Measurements from ENCODE around the gene STIP1. TPM values are rescaled to one million over a fixed set of nuclear protein-coding genes. Genes with fewer than 3 reads are reported as not detected.

Gene STIP1
- total and polyA plus RNA-seq, 9 of the 15 experiments (the other 6 are each of a cell fraction or from before 2014, with no cell fraction given): 58.1 to 465 (median 346) TPM

DNA sequence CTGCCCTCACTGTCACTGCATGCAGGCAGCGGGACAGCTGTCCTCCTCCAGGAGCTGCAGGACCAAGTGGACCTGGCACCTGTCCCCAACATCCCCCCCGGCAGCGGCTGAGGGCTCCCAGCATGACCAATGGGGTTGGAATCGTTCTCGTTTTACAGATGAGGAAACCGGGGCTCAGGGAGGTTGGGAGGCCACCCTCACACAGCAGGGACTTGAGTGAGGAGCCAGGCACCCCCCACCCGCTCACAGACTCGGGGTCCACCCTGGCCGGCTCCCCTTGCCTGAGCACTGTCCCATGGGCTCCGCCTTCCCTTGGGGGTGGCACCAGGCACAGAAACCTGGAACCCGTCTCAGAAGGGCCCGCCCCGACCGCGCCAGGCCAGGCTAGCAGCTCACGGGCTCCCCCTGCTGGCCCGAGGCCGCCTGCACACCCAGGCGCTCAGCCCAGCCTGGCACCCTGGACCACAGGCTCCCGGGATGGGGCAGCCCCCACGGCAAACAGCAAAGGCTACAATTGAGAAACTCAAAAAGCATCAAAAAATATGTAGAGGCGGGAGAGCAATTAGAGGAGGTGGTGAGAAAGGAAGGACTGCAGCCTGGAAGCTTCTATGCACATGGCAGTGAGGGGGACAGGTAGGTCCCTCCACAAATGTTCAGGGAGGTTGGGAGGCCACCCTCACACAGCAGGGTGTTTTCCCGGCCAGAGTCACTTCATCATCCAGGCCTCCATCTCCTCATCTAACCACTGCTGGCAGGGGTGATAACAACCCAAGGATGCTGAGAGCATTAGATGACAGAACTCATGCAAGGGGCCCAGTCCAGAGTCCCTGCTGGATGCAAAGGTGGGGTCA, 32.9 kb upstream of the STIP1 start (continued):
- TF ChIP-seq MAZ (CRISPR knock-in tag; conservative IDR thresholded peaks at IDR 0.05 in 1 of 2, IDR thresholded peaks at IDR 0.05 in 1 of 2) (peak; percentile 51 to 76; a peak in 2 of 4 replicates), TEAD1 (CRISPR knock-in tag; IDR thresholded peaks at IDR 0.05) (peak in 1 of 2 experiments; percentile 23; a peak in 1 of 4 replicates), STAG1 (CRISPR knock-in tag; IDR thresholded peaks at IDR 0.05; ENCODE audit: borderline replicate concordance) (peak; percentile 35; the same call in 1 of the 2 replicates), POLR2G (IDR thresholded peaks at IDR 0.05; ENCODE audit: low read depth, low read length) (0 out of 2 replicates have a peak, but pooled peaks have one; percentile 15), XRCC5 (IDR thresholded peaks at IDR 0.05; ENCODE audit: low read depth, low read length) (peak; percentile 86; the same call in 1 of the 2 replicates), ETV6 (IDR thresholded peaks at IDR 0.05; ENCODE audit: borderline replicate concordance in 1 of 2, low read depth in 2 of 2, low read length in 1 of 2) (no peak), ETV6 (CRISPR knock-in tag; IDR thresholded peaks at IDR 0.05; ENCODE audit: borderline replicate concordance) (no peak), RB1 (IDR thresholded peaks at IDR 0.05; ENCODE audit: low read depth) (peak; percentile 72; the same call in 1 of the 2 replicates), HIVEP1 (CRISPR knock-in tag; IDR thresholded peaks at IDR 0.05) (0 out of 2 replicates have a peak, but pooled peaks have one; percentile 46), KDM1A (IDR thresholded peaks at IDR 0.05) (no peak), FOSL1 (tag; conservative IDR thresholded peaks at IDR 0.05) (no peak), MBD2 (IDR thresholded peaks at IDR 0.05; ENCODE audit: borderline replicate concordance, low read depth) (0 out of 2 replicates have a peak, but pooled peaks have one; percentile 19), ZBTB17 (CRISPR knock-in tag; IDR thresholded peaks at IDR 0.05) (0 out of 2 replicates have a peak, but pooled peaks have one; percentile 31), ZC3H11A (IDR thresholded peaks at IDR 0.05; ENCODE audit: low read depth, low read length) (no peak)
- TF ChIP-seq, protein P1, sequence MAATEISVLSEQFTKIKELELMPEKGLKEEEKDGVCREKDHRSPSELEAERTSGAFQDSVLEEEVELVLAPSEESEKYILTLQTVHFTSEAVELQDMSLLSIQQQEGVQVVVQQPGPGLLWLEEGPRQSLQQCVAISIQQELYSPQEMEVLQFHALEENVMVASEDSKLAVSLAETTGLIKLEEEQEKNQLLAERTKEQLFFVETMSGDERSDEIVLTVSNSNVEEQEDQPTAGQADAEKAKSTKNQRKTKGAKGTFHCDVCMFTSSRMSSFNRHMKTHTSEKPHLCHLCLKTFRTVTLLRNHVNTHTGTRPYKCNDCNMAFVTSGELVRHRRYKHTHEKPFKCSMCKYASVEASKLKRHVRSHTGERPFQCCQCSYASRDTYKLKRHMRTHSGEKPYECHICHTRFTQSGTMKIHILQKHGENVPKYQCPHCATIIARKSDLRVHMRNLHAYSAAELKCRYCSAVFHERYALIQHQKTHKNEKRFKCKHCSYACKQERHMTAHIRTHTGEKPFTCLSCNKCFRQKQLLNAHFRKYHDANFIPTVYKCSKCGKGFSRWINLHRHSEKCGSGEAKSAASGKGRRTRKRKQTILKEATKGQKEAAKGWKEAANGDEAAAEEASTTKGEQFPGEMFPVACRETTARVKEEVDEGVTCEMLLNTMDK (IDR thresholded peaks at IDR 0.05; ENCODE audit: borderline replicate concordance, insufficient read depth, low read depth, low read length, poor library complexity, severe bottlenecking): peak; percentile 83
- TF ChIP-seq, protein P2, sequence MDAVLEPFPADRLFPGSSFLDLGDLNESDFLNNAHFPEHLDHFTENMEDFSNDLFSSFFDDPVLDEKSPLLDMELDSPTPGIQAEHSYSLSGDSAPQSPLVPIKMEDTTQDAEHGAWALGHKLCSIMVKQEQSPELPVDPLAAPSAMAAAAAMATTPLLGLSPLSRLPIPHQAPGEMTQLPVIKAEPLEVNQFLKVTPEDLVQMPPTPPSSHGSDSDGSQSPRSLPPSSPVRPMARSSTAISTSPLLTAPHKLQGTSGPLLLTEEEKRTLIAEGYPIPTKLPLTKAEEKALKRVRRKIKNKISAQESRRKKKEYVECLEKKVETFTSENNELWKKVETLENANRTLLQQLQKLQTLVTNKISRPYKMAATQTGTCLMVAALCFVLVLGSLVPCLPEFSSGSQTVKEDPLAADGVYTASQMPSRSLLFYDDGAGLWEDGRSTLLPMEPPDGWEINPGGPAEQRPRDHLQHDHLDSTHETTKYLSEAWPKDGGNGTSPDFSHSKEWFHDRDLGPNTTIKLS (IDR thresholded peaks at IDR 0.05; ENCODE audit: borderline replicate concordance, low read depth): peak; percentile 21; the same call in 1 of the 2 replicates
- TF ChIP-seq, protein P3, sequence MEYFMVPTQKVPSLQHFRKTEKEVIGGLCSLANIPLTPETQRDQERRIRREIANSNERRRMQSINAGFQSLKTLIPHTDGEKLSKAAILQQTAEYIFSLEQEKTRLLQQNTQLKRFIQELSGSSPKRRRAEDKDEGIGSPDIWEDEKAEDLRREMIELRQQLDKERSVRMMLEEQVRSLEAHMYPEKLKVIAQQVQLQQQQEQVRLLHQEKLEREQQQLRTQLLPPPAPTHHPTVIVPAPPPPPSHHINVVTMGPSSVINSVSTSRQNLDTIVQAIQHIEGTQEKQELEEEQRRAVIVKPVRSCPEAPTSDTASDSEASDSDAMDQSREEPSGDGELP (CRISPR knock-in tag; IDR thresholded peaks at IDR 0.05; ENCODE audit: borderline replicate concordance): peak; percentile 41; the same call in 1 of the 2 replicates
- TF ChIP-seq, protein P4, sequence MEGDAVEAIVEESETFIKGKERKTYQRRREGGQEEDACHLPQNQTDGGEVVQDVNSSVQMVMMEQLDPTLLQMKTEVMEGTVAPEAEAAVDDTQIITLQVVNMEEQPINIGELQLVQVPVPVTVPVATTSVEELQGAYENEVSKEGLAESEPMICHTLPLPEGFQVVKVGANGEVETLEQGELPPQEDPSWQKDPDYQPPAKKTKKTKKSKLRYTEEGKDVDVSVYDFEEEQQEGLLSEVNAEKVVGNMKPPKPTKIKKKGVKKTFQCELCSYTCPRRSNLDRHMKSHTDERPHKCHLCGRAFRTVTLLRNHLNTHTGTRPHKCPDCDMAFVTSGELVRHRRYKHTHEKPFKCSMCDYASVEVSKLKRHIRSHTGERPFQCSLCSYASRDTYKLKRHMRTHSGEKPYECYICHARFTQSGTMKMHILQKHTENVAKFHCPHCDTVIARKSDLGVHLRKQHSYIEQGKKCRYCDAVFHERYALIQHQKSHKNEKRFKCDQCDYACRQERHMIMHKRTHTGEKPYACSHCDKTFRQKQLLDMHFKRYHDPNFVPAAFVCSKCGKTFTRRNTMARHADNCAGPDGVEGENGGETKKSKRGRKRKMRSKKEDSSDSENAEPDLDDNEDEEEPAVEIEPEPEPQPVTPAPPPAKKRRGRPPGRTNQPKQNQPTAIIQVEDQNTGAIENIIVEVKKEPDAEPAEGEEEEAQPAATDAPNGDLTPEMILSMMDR (IDR thresholded peaks at IDR 0.05 in 2 of 3, conservative IDR thresholded peaks at IDR 0.05 in 1 of 3; ENCODE audit: insufficient read depth in 2 of 3, low read depth in 1 of 3, low read length in 3 of 3): peak; percentile 85 to 95 (median 90)
